ENCODE measurements around the gene EPHB1.

Gene EPHB1

GRCh38 chr3:134928819-134929218, 133.8 kb downstream of the EPHB1 start:
- no peak overlapping the region for H3K27ac ChIP-seq
- no peak for TF ChIP-seq CTCF (conservative IDR thresholded peaks at IDR 0.05)
- no peak for TF ChIP-seq ZFX (IDR thresholded peaks at IDR 0.05)

GRCh38 chr3:134929976-134930375, 134.9 kb downstream of the EPHB1 start:
- H3K27ac ChIP-seq: no peak overlapping the region
- TF ChIP-seq ZFX (IDR thresholded peaks at IDR 0.05): no peak
- no peak for TF ChIP-seq CTCF (conservative IDR thresholded peaks at IDR 0.05)

GRCh38 chr3:134931045-134931785, 136.2 kb downstream of the EPHB1 start:
- TF ChIP-seq ZFX (IDR thresholded peaks at IDR 0.05) (no peak), CTCF (conservative IDR thresholded peaks at IDR 0.05) (no peak)
- no peak overlapping the region for H3K27ac ChIP-seq

- TF ChIP-seq CTCF (conservative IDR thresholded peaks at IDR 0.05): no peak
- TF ChIP-seq ZFX (IDR thresholded peaks at IDR 0.05): no peak
- no peak overlapping the region for H3K27ac ChIP-seq
Observed at GRCh38 chr3:134932035-134932434, 137.0 kb downstream of the EPHB1 start.

- TF ChIP-seq ZFX (IDR thresholded peaks at IDR 0.05) (no peak), CTCF (conservative IDR thresholded peaks at IDR 0.05) (no peak)
- no peak overlapping the region for H3K27ac ChIP-seq
Observed at GRCh38 chr3:134933997-134934396, 138.9 kb downstream of the EPHB1 start.

- no peak overlapping the region for H3K27ac ChIP-seq
- no peak for TF ChIP-seq CTCF (conservative IDR thresholded peaks at IDR 0.05)
- no peak for TF ChIP-seq ZFX (IDR thresholded peaks at IDR 0.05)
Observed at GRCh38 chr3:134934933-134935332, 139.9 kb downstream of the EPHB1 start.

GRCh38 chr3:134937256-134938028, 142.4 kb downstream of the EPHB1 start:
- TF ChIP-seq CTCF (conservative IDR thresholded peaks at IDR 0.05) (no peak), ZFX (IDR thresholded peaks at IDR 0.05) (no peak)
- H3K27ac ChIP-seq: no peak overlapping the region

Measured in C4-2B (cell line).